Mesenteric fat pad (tissue), 1 donor: ENCODE data around the gene SEMA4C. TPM values are rescaled to one million over a fixed set of nuclear protein-coding genes. Genes with fewer than 3 reads are reported as not detected.
"Not testable (repeated sequence)": the region's sequence is repeated elsewhere in the genome, so short reads cannot be mapped to it uniquely, and the experiment has no call there.

ENCODE experiments used
- DNase-seq: peaks from one replicate; pipeline ENCODE4 v3.0.0-alpha.2; 2020; ENCODE audit warnings: low spot score
- total RNA-seq: library from RNA; stranded (reverse); fragmentation: NEBNext Ultra II Directional; extraction: Animal tissue kit (Norgen Biotek cat#: 25700); gene quantifications from one replicate; pipeline ENCODE4 v1.2.1, GENCODE V29; 2021
- donor health status: DM: yes; HTN: yes; CAD: no.

Gene SEMA4C
- total RNA-seq, 1 donor from 2014 or later, result 25.9 TPM

DNA sequence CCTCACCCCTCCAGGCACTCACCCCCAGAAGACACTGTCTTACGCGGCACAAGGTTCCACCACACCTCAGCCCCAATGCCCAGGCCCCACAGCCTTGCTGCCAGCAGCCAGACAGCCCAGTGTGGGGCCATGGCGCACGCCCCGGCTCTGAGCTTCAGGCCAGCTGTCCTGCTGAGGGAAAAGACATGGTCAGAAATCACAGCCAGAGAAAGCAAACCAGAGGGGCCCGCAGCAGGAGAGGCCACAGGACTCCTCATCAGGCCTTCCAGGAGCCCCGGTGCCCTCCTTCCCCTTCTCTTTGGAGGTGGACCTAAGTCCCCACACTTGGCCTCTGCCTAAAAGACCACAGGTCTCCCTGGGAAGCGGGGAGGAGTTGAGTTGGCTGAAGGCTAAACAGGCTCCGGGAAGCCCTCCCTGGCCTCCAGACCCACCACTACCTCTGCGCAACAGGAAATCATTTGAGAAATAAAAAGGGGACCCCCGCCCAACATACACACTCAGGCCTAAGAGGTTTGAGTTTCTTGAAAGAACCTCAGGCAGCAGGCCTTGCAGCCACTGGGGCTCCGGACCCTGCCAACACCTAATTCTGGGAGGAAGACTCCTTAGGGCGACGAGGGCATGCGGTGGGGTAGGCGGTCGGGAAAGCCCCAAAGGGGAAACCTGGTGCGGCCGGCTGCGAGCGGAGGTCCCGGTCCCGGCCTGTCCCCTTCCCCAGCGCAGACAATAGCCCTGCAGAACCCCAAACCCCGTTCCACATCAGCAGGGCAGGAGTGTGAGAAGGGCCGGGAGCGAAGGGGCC is 1.9 kb downstream of the SEMA4C start:
- DNase-seq, result no peak

DNA sequence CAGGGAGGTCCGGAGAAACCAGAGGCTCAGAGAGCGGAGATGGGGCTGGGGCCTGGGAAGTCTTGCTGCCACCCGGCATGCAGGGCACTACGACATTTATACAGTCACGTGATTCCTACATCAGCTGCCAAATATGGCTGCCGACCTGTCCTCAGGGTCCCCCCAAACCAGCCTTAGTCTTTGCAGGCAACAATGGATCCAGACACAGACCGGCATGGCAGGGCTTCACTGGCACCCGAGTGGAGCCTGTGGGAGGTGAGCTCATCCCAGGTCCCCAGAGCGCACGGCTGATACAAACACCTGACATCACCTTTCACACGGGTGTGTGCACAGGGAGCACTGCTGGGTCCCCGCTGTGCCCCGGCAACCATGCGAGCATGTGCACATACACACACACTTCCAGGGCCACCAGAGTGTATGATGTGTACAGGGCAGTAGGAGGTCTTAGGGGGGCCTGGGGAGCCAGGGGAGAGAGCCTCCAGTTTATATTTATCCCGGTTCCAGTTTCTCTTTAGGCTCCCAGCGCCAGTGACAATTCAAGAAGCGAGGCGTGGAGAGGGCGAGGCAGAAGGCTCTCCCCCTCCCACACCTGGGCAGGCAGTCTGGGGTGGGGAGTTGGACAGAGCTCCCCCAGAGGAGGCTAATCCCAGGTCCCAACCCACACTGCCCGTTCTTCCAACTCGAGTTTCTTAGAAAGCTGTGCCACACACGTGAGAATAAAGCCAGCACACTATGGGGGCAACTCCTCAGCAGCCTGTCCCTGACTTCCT is 2.7 kb downstream of the SEMA4C start:
- DNase-seq, result no peak

DNA sequence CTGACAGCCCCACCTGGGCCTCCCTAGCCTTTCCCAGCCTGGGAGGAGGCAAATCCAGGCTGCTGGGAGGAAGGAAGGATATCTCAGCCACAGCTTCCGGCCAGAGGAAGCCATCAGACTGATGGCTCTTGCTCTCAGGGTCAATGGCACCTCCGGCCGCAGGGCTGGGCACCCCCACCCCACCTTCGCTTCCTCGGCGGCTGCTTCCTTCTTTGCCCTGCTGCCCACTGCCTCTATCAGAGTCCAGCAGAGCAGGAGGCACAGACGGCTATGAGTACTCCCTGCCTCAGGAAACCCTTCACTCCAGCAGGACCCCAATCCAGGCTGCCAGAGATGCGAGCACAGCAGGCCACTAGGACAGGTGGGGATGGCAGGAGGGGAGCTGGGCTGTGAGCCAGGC is 3.3 kb downstream of the SEMA4C start:
- DNase-seq, result no peak

DNA sequence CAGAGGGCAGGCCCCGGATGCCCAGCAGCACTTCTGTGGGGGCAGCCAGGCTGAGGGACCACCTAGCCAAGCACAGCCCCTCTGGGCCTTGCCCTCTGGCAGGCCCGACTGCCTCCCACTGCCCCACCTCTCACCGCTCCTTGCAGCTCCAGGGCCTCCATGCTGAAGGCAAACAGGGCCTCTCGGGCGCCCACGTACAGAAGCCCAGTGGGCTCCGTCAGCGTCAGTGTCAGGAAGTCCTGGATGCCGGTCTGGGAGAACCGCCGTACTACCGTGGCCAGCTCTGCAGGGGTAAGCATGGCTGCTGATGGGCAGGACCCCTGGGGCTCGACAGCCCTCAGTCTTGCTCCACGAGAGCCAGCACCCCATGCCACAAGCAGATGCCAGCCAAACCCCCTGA is 3.7 kb downstream of the SEMA4C start:
- DNase-seq, result no peak

DNA sequence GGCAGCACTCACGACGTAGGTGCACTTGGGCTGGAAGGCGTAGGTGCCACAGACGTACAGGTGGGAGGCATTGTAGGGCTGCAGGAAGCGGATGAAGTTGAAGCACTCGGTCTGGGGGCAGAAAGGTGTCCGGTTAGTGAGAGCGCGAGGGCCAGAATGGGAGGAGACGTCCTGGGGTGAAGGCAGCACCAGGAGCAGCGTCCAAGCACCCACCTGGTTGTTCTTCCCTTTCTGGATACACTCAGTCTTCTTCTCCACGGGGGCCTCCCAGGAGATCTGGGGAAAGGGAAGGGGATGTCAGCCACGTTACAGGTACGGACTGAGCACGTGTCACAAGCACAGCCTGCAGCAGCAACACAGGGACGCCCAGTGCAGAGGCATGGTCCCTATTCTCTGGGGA is 4.2 kb downstream of the SEMA4C start:
- no peak for DNase-seq

DNA sequence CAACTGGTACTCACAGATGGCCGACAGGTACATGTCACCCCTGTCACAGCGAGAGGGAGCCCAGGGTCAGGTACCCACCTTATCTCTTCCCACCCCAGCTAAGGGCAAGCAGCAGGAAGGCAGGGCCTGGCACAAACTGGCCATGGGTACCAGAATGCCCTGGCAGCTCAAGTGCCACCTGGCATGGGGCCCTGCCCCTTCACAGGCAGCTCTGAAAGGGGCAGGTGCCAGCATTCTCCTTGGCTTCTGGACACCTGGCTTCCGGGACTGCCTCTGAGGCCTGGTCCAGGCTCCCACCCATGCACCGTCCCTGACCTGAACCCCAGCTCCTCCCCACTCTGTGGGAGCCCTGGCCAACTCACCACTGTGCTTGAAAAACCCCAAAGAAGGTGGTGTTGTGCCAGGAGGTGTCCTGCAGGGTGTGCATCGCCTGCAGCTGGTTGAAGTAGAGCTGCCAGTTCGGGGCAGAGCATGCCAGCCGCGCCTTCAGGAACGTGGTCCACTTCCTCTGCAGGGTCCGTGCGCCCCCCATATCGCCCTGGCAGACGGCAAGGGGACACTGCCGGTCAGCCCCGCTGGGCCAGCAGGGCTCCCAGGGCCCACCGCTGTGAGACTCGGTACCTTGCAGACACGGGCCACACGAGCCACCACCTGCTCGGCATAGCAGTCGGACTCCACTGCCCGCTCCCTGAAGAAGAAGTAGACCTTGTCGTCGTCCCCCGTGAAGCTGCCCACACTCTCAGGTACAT is 5.4 kb downstream of the SEMA4C start:
- no peak for DNase-seq

DNA sequence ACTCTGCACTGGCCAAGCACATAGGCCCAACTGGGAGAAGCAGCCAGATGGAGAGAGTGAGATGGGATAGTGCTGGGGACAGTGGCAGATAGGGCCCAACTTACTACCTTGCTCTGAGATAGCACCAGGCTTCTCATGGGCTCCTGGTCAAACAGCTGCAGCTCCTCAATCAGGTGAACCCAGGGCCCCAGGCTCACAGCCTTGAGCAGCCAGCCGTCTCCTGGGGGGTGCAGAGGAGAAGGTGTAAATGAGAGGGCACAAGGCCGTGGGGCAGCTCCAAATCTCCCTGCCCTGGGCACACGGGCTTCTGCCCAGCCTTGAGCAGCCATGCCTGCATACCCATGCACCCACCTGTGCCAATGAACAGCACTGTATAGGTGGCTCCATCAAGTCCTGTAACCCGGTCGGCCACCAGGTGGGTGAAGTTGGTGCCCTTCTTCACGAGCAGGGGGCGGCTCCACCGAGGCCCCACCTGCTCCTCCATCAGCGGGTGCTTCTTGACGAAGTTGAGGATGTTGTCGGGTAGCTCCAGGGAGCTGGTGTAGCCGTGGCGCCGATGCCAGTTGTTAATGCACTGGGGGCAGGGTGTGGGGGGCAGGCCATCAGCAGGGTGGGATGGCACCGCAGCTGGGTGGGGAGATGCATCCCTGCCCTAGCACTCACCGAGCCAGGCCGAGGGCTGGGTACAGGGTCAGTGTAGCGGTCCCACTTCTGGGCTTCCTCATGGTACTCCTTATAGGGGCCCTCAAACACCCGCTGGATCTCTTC is 6.1 kb downstream of the SEMA4C start:
- no peak for DNase-seq

DNA sequence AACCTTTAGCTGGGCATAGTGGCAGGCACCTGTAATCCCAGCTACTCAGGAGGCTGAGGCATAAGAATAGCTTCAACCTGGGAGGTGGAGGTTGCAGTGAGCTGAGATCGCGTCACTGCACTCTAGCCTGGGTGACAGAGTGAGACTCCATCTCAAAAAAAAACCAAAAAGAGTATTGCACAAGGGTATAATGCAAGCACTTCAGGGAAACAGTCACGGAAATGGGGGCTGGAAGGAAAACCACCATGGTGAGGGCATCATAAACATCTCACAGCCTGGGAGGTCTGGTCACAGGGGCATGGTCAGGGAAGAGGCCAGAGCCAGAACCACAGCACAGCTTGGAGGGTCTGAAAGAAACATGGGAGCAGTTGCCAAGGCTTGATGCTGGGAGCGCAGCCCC is 6.8 kb downstream of the SEMA4C start:
- DNase-seq, result not testable (repeated sequence)

DNA sequence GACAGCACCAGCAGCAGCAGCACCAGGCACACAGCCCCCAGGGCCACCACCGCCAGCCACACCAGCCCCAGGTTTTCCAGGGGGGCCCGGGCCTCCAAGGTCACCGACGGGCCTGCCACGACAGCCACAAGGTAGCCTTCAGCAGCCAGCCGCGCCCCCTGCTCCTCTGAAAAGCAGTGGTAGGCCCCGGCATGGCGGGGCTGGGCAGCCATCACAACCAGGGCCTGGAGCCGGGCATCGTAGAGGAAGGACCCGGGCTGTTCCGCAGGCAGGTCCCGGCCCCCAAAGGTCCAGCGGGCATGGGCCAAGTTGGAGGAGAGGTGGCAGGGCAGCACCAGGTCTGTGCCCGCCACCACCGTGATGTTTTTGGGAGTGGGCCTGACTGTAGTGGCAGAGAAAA is 8.8 kb downstream of the SEMA4C start:
- DNase-seq, result no peak

DNA sequence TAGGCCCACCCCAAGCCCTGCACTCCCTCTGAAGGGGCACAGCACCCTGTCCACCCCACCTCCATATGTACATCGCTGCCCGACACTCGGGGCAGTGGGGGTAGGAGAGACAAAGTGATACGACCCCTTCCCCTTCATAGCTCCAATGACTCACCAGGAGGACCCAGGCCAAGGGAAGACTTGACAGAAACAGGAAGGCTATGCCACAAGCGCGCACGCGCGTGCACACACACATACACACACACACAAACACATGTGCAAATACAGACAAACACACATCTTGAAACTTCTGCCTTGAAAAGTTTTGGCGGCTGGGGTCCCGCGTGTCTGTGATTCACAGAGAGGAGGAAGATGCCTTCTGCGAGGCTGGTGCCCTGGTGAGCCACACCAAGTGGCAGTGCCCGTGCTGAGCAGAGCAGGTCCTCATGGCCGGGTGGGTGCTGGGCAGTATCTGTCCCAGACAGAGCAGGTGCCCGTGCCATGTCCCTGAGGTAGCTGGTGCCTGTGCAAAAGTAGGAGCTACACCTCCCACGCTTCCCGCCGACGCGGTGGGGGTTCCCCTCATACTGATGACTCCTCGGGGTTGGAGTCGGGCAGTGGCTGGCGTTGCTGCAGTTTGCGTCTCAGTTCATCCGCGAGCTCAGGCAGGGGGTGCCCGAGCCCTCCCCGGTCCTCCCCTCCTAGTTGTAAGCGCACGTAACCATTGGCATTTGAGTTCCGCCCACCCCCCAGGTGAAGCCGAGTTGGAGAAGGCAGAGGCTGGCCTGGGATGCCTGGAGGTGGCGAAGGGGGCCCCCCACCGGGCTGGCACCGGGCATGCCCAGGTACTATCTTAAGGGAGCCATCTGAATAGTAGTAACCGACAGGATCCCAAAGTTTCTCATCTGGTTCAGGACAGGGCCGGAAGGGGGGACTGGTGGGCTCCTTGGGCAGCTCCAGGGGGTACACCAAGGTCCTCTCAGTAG is 9.5 kb downstream of the SEMA4C start:
- DNase-seq, result no peak

DNA sequence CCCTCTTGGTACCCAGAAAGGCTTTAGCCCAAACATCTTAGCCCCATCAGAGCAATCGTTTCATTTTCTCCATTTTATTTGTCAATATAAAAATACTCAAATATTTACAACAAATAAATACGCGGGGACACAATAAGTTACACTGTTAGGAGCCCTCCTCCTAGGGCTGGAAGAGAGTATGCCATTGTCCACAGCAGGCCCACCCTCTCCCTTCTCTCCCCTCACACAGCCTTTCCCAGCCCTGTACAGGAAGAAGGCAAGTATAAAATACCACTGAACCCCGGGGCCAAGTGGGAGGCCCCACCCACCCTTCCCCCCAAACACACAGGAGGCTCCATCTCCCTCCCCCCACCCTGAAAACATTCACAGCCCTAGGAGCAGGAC is 10.2 kb downstream of the SEMA4C start:
- no peak for DNase-seq

DNA sequence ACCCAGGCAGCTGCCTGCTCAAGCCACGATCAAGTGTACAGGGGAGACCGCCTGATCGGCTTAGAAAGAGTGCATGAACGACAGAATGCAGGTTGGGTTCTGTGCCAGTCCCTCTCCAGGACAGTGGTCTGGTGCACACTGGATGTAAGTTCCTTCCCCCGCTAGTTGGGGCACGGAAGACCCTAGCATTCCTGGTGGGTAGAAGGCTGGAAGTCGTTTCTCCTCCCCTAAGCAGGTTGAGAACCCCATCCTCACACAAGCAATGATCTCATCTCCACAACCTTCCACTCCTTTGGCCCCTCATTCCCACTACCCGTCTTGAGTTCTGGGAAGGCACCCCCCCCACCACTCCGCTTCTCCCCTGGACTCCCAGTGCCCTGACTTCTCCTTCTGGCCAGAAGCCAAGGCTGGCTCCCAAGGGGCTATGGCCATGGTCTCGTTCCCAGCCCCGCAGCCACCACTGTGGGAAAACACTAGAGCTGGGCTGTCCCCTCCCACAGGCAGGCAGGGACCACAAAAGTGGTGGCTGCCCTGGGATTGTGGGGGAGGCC is 10.7 kb downstream of the SEMA4C start:
- no peak for DNase-seq

DNA sequence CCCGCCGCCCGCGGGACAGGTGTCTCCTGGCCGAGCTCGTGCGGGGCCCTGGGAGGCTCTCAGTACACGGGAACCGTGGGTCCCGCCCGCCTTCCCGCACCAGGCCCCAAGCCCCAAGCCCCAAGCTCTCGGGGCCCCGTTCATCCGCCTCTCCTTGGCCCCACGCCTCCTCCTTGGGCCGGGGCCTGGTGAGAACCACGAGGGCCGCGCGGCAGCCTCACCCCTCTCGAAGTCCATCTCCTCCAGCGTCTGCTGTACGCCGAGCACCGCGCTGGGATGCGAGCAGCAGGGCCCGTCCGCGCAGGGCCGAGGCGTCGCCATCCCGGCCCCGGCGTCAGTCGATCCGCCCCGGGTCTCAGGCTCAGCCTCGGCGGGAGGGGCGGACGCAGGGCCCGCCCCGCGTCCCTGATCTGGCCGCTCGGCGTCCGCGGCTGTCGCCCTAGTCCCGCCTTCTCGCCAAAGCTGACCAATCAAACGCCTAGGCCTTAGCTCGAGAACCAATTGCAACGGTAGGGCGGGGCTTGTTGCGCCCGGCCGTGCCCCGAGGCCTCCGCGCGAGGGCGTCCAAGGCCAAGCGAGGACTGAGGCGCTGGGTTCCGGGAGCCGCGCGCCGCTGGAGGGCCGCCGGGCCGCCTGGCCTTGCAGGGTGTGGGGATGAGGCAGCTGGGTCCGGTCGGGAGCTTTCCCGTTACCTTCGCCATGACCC is 12.1 kb downstream of the SEMA4C start, which contains the start of gene ANKRD39:
Gene ANKRD39, minus strand, starts transcription at position 350 of the 706 bp plus-strand sequence. Its CDS starts 29 bp downstream, at position 321.
- DNase-seq, result peak; percentile 98

DNA sequence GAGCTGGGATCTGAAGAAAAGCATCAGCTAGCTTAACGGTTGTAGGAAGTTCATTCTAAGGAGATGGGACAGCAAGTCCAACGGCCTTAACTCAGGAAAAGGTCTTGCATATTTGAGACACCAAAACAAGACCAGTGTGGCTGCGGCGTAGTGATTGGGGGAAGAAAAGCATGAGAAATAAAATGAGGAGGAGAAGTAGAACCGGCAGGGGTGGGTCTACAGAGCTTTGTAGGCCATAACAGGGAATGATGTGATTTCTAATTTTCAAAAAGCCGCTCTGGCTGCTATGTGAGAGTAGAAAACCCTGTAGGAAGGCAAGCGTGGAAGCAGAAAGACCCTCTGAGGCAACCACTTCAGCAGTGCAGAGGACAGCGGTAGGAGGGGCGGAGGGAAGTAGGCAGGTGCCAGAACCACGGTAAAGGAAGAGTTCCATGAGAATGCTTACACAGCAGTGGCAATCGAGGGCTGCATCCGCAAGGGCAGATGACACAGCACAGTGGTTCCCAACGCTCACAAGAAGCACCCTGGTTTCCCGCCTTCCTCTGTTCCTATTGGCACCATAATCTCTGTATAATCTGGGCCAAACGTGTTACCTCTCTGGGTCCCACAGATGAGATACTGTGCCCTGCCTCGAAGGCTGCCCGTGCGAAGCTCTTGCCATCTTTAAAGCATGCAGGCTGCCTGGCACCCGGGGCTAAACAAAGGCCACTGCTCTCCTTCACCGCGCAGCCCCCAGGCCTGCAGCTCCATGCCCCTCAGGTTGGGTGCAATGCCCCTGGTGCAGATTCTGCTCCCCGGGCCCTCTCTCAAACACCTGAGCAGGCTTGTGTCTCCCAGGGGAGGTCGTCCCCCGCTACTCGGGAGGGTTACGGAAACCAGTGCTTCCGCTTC is 12.9 kb downstream of the SEMA4C start:
- DNase-seq, result no peak

DNA sequence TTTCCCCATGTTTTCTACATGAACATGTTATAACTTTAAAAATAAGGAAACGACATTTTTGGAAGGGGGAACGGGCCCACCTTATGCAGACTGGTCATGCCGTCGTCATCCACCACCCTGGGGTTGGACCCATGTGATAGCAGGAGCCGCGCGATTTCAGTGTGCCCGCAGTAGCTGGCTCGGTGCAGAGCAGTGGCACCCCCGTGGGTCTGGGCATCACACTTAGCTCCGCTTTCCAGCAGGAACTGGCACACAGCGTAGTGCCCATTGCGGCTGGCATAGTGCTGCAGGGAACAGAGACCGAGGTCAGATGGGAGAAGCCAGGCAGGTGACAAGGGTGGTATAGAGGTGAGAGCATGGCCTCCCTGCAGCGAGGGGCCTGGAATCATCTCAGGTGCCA is 16.6 kb downstream of the SEMA4C start:
- no peak for DNase-seq

DNA sequence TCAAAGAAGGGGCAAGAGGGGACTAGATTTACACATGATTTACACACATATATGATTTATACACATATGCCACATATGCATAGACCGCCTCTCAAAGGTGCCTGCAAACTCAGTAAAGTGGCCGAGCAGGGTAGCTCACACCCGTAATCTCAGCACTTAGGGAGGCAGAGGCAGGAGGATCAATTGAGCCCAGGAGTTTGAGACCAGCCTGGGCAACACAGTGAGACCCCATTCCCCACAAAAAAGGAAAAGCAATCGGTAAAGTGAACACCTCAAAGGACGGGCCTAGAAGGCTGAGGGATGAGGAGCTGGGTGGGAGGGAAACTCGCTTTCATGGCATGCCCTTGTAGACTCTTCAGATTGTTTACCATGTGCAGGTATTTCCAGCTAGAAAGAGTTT is 17.2 kb downstream of the SEMA4C start:
- no peak for DNase-seq

DNA sequence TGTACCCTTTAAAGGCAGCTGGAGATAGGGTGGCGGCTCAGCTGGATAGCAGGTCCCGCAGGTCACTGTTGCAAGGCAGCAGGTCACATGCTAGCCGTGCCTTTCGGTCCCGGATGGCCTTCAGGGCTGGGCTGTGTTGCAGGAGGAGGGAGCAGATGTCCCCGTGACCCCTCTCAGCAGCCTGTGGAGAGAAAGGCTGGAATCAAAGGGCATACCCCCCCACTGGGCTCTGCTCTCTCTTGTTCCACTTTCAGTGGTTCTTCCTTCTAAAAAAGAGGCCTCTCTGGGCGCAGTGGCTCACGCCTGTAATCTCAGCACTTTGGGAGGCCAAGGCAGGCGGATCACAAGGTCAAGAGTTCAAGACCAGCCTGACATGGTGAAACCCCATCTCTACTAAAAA is 21.6 kb downstream of the SEMA4C start:
- no peak for DNase-seq

DNA sequence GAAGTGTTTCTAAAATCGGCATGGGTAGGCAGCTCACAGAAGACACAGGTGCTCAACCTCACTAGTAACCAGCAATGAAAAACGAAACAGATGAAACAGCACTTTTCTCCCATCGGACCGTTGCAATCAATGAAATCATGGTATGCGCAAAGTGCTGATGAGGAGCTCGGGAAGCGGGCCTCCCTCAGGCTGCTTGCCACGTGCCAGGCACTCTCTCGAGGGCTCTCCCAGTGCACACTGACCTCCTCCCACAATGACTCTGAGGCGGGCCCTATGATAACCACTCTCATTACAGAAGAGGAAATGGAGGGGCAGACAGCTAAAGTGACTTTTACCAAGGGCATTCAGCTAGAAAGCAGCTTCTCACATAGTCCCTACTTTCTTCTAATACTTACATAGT is 22.3 kb downstream of the SEMA4C start:
- no peak for DNase-seq
